Psoas muscle (tissue), 8 donors: ENCODE data around the gene CIZ1. TPM values are rescaled to one million over a fixed set of nuclear protein-coding genes. Genes with fewer than 3 reads are reported as not detected.
A peak's percentile ranks its signal among the peaks of the same experiment; 100 is the strongest.

ENCODE experiments used
- ATAC-seq, 4 donors: fragments of 200-7000 bp; cut with Tn5 transposase; one replicate each; pipeline ENCODE4 v1.9.1; 2020; ENCODE audit warnings: moderate library complexity in 3 of 4, mild to moderate bottlenecking in 2 of 4
- DNase-seq, 2 donors: peaks; one replicate each; pipeline ENCODE4 v3.0.0-alpha.2; 2020
- H3K27ac ChIP-seq: fragments of 200-600 bp; one replicate; pipeline ENCODE4 v1.8.0; 2022
- H3K27me3 ChIP-seq, 3 donors: fragments of 200-600 bp in 1 of 3; one replicate each; pipeline versions ENCODE4 v1.6.1 to v1.8.0; 2013 to 2022; ENCODE audit warnings: low read length in 2 of 3, mild to moderate bottlenecking in 2 of 3, moderate library complexity in 1 of 3; ENCODE audit not compliant: insufficient read depth in 3 of 3
- H3K36me3 ChIP-seq, 2 donors: fragments of 200-600 bp in 1 of 2; one replicate each; pipeline versions ENCODE4 v1.6.1 to v1.8.0; 2013 to 2022; ENCODE audit warnings: low read depth in 1 of 2, mild to moderate bottlenecking in 1 of 2, moderate library complexity in 1 of 2; ENCODE audit not compliant: insufficient read depth in 1 of 2
- H3K4me1 ChIP-seq: fragments of 200-600 bp; one replicate; pipeline ENCODE4 v1.8.0; 2022
- H3K4me3 ChIP-seq: fragments of 200-600 bp; one replicate; pipeline ENCODE4 v1.8.0; 2022; ENCODE audit warnings: mild to moderate bottlenecking
- H3K9me3 ChIP-seq: fragments of 200-600 bp; one replicate; pipeline ENCODE4 v1.8.0; 2022
- CTCF ChIP-seq: fragments of 200-600 bp; IDR thresholded peaks from one replicate; pipeline ENCODE4 v1.8.0; 2022; ENCODE audit warnings: antibody characterized with exemption
- WGBS, 3 donors: extraction: QIAGEN DNeasy Blood & Tissue Kit; methylation state at CpG; one replicate each; pipeline versions ENCODE4 v1.1.6 to v1.1.7; 2013; 5-methylcytosine and 5-hydroxymethylcytosine counted together
- intact Hi-C, 2 donors: fragments of 100-400 bp; cut with DNase I; formaldehyde crosslinking; loops; one replicate each; pipeline versions ENCODE4 v1.11.0 to v1.14.2; 2022
- polyA plus RNA-seq, 3 donors: library from polyadenylated mRNA; stranded (reverse); fragments of 200-250 nt; gene quantifications; one replicate each; pipeline ENCODE4 v1.2.3, GENCODE V29; 2013
- total RNA-seq, 4 donors: library from RNA; stranded (reverse); fragmentation: NEBNext Ultra II Directional in 2 of 4; extraction: Animal tissue kit (Norgen Biotek cat#: 25700) in 2 of 4; gene quantifications; one replicate each; pipeline versions ENCODE4 v1.2.1 to v1.2.4, GENCODE V29; 2021 to 2023
- donor health status: healthy with polysubstance abuse.
- donor health status: DM: no; HTN: no; CAD: no; lungs with moderate emphysema.
- donor health status: Bipolar disorder and iron deficiency.
- donor health status: healthy.
- donor health status: DM: yes; HTN: yes; CAD: no.
- donor health status: DM: no; HTN: no; CAD: no.
- donor health status: DM: no; HTN: no; CAD: no.
- donor health status: DM: yes; HTN: yes; CAD: no.

The CIZ1 gene
- total and polyA plus RNA-seq, 7 donors = 36.2 to 119 (median 86.0) TPM

DNA sequence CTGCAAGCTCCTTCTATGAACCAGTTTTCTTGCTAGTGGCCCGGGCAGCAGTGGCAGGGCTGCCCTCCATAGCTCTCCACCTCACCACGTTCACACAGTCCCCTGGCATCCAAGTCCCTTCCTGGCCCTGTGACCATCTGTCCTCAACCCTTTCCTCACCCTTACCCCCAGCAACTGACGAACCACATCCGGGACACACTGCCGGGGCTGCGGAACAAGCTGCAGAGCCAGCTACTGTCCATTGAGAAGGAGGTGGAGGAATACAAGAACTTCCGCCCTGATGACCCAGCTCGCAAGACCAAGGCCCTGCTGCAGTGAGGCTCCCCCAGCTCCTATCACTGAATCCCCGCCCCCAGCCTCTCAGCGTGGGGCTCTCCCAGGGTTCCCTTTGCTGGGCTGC is 30.7 kb upstream of the CIZ1 start:
- DNase-seq (no peak), ATAC-seq (no peak)
- no peak for TF ChIP-seq CTCF
- H3K36me3 ChIP-seq = no peaks in the 10 kb centered on the region
- H3K9me3 ChIP-seq = no peaks in the 10 kb centered on the region
- no peak overlapping the region for H3K27ac ChIP-seq
- H3K27me3 ChIP-seq = no peaks in the 10 kb centered on the region
- no peaks in the 10 kb centered on the region for H3K4me1 ChIP-seq
- intact Hi-C loops = no loop called here
- no peak overlapping the region for H3K4me3 ChIP-seq
- 81 to 86% (median 84%) methylated on average over 10 of the region's 10 CpGs for WGBS, 3 donors

DNA sequence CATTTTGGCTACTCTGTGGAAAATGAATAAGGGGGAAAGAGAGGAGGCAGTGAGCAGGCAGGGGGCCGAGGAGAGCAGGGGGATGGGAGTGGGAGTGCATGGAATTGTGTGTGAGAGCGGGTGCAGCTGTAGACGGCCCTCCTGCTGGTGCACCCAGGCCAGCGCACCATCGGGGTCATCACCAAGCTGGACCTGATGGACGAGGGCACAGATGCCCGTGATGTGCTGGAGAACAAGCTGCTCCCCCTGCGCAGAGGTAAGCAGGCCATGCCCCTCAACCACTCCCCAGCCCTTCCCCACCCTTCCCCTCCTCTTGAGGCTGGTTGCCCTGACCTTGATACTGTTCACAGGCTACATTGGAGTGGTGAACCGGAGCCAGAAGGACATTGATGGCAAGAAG is 28.5 kb upstream of the CIZ1 start:
- intact Hi-C loops = no loop called here
- no peak for TF ChIP-seq CTCF
- Histone ChIP-seq H3K4me1 (peaks cover 2% of the 10 kb centered on the region), H3K4me3 (no peak overlapping the region), H3K27me3 (no peaks in the 10 kb centered on the region), H3K27ac (no peak overlapping the region), H3K36me3 (no peaks in the 10 kb centered on the region), H3K9me3 (no peaks in the 10 kb centered on the region)
- DNase-seq = no peak
- no peak for ATAC-seq
- 77 to 93% (median 82%) methylated on average over 9 of the region's 9 CpGs for WGBS, 3 donors

- WGBS, 3 donors = 13 to 20% (median 17%) methylated on average over 46 to 47 of the region's 47 CpGs
- no peaks in the 10 kb centered on the region for H3K36me3 ChIP-seq
- DNase-seq (peak; percentile 94 to 97), ATAC-seq (peak; percentile 95 to 98 (median 96))
- H3K4me3 ChIP-seq = peak overlapping the region; percentile 65
- no peak for TF ChIP-seq CTCF
- intact Hi-C loops = no loop called here
- H3K9me3 ChIP-seq = no peaks in the 10 kb centered on the region
- no peaks in the 10 kb centered on the region for H3K27me3 ChIP-seq
- H3K4me1 ChIP-seq = peaks cover 3% of the 10 kb centered on the region
- peak overlapping the region; percentile 23 for H3K27ac ChIP-seq
Measured at GRCh38 chr9:128218518-128219389, 27.4 kb upstream of the CIZ1 start.

- intact Hi-C loops = no loop called here
- WGBS, 3 donors = 49 to 56% (median 54%) methylated on average over 11 of the region's 11 CpGs
- H3K4me3 ChIP-seq = peak overlapping the region; percentile 65
- DNase-seq = no peak
- H3K27me3 ChIP-seq = no peaks in the 10 kb centered on the region
- peak in 1 of 4 donors; percentile 0 for ATAC-seq
- TF ChIP-seq CTCF = no peak
- H3K27ac ChIP-seq = peak overlapping the region; percentile 23
- H3K9me3 ChIP-seq = no peaks in the 10 kb centered on the region
- H3K36me3 ChIP-seq = no peaks in the 10 kb centered on the region
- peaks cover 3% of the 10 kb centered on the region for H3K4me1 ChIP-seq
Measured at GRCh38 chr9:128218172-128218517, 26.8 kb upstream of the CIZ1 start.
